DMS53 treated with DMSO at 0.1 percent for 48 hours (cell line): ENCODE data around the gene ANGPTL2.

Experiments
- DNase-seq: peaks from one replicate; lab custom pipeline; 2025; ENCODE audit not compliant: unreplicated experiment; lab: John Stamatoyannopoulos, UW

Gene ANGPTL2

GRCh38 chr9:127121628-127122175, 733 bp downstream of the ANGPTL2 start:
- no peak for DNase-seq

- DNase-seq = no peak
Observed at GRCh38 chr9:127119320-127119709, 3.1 kb downstream of the ANGPTL2 start.

- no peak for DNase-seq
Observed at GRCh38 chr9:127118597-127119319, 3.7 kb downstream of the ANGPTL2 start.

- DNase-seq = no peak
Observed at GRCh38 chr9:127117801-127118200, 4.6 kb downstream of the ANGPTL2 start.

GRCh38 chr9:127116957-127117356, 5.5 kb downstream of the ANGPTL2 start:
- no peak for DNase-seq

GRCh38 chr9:127116088-127116726, 6.2 kb downstream of the ANGPTL2 start:
- DNase-seq = no peak

GRCh38 chr9:127114606-127115005, 7.8 kb downstream of the ANGPTL2 start:
- DNase-seq = no peak

GRCh38 chr9:127113191-127113972, 9.1 kb downstream of the ANGPTL2 start:
- no peak for DNase-seq

- DNase-seq = no peak
Observed at GRCh38 chr9:127112735-127113161, 9.7 kb downstream of the ANGPTL2 start.

GRCh38 chr9:127112056-127112455, 10.4 kb downstream of the ANGPTL2 start:
- no peak for DNase-seq

GRCh38 chr9:127109212-127109711, 13.2 kb downstream of the ANGPTL2 start:
- no peak for DNase-seq

- no peak for DNase-seq
Observed at GRCh38 chr9:127107929-127108876, 14.2 kb downstream of the ANGPTL2 start.

- no peak for DNase-seq
Observed at GRCh38 chr9:127107171-127107928, 15.1 kb downstream of the ANGPTL2 start.

- no peak for DNase-seq
Observed at GRCh38 chr9:127106466-127106855, 16.0 kb downstream of the ANGPTL2 start.

GRCh38 chr9:127105805-127106465, 16.5 kb downstream of the ANGPTL2 start:
- no peak for DNase-seq

- DNase-seq = no peak
Observed at GRCh38 chr9:127104581-127105311, 17.7 kb downstream of the ANGPTL2 start.

GRCh38 chr9:127102788-127103187, 19.6 kb downstream of the ANGPTL2 start:
- no peak for DNase-seq

- no peak for DNase-seq
Observed at GRCh38 chr9:127102176-127102575, 20.3 kb downstream of the ANGPTL2 start.
